HG02938 (cell line): ENCODE measurements around the gene ERCC1.
"Not testable (repeated sequence)": the region's sequence is repeated elsewhere in the genome, so short reads cannot be mapped to it uniquely, and the experiment has no call there.

ENCODE experiments used
- ATAC-seq: cut with Tn5 transposase; IDR thresholded peaks from one replicate; pipeline ENCODE4 v1.9.1; 2021; ENCODE audit warnings: mild to moderate bottlenecking, moderate library complexity; ENCODE audit not compliant: unreplicated experiment

The ERCC1 gene

GRCh38 chr19:45431008-45431407 is 7.3 kb upstream of the ERCC1 start:
- not testable (repeated sequence) for ATAC-seq

DNA sequence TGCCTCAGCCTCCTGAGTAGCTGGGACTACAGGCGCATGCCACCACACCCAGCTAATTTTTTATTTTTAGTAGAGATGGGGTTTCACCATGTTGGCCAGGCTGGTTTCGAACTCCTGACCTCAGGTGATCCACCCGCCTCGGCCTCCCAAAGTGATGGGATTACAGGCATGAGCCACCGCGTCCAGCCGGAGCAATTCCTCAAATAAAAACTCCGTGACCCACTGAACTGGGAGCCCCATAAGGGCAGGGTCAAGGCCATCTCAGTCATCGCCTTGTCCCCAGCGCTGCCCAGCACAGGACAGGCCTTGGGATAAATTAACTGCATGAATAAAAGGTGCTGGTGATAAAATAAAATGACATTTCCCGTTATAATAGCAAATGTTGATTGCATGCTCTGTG is 6.2 kb upstream of the ERCC1 start:
- ATAC-seq: not testable (repeated sequence)

- ATAC-seq: no peak
These were observed 4.9 kb upstream of the ERCC1 start for GRCh38 chr19:45428384-45429231.

GRCh38 chr19:45424191-45425058 is 708 bp upstream of the ERCC1 start:
- no peak for ATAC-seq

DNA sequence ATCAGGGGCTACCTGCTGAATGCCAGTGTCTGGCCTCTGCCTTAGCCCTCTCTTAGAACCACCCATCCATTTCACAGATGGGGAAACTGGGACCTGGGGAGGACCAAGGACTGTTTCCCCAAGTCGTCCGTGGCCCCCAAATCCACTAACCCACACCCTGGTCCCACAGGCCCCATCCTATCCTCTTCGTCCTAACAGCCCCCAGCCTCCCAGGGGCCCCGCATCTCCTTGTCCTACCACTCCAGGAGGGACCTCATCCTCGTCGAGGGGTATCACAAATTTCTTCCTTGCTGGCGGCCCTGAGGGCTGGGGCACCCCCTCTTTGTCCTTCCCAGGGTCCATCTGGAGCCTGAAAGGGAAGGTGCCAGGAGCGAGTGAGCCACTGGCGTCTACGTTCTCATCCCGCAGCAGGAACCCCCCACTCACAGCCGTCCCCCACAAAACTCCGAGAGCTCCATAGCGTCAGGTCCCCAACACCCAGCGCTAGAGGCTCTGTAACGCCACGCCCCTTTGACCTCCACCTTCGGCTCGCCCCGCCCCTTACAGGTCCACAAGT is 606 bp downstream of the ERCC1 start:
- no peak for ATAC-seq

DNA sequence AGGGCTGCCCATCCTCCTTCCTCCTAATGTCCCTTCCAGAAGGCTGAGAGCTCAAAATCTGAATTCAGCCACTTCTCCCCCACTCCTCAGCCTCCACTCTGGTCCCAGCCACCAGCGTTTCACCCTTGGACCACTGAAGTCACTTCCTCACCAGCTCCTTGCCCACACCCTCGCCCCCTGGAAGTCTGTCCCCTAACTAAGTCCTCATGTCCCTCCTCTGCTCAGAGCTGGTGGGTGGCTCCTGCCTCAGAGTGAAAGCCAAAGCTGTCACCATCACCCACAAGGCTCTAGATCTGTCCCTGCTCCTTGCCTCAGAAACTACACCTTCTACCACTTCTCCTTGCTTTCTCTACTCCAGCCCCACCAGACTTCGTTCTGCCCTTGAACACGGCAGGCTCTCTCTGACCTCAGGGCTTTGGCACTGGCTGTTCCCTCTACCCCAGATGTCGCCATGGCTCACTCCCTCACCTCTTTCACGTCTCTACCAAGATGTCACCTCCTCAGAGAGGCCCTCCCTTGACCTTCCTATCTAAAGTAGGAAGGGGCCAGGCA is 1.7 kb downstream of the ERCC1 start:
- no peak for ATAC-seq

GRCh38 chr19:45420871-45421270 is 2.8 kb downstream of the ERCC1 start:
- no peak for ATAC-seq

DNA sequence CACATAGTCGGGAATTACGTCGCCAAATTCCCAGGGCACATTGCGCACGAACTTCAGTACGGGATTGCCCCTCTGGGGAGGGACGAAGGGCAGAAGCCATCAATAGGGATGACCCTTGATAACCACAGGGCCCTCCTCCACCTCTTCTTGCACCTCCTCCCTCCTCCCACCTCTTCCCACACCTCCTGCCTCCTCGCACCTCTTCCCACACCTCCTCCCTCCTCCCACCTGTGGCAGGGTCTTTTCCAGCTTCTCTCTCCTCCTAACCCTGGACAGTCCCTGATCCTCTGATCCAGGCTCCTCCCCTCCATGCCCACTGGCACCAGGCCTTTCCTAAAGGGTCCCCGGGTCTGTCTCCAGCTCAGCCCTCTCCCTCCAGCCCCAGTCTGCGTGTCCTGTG is 3.4 kb downstream of the ERCC1 start:
- no peak for ATAC-seq

DNA sequence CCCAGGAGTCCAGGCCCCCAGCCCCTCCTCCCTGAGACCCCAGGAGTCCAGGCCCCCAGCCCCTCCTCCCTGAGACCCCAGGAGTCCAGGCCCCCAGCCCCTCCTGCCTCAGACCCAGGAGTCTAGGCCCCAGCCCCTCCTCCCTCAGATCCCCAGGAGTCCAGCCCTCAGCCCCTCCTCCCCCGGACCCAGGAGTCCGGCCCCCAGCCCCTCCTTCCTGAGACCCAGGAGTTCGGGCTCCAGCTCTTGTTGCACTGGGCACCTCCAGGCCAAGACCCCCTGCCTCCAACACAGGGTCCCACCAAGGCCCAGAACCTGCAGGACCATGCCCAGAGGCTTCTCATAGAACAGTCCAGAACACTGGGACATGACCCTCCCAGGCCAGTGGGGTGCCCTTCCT is 3.8 kb downstream of the ERCC1 start:
- ATAC-seq: no peak

- ATAC-seq: no peak
These were observed 4.3 kb downstream of the ERCC1 start for GRCh38 chr19:45419396-45419795.

GRCh38 chr19:45418802-45419201 is 4.9 kb downstream of the ERCC1 start:
- ATAC-seq: no peak

- no peak for ATAC-seq
These were observed 6.6 kb downstream of the ERCC1 start for GRCh38 chr19:45417151-45417550.

- no peak for ATAC-seq
These were observed 9.2 kb downstream of the ERCC1 start for GRCh38 chr19:45414468-45414867.

DNA sequence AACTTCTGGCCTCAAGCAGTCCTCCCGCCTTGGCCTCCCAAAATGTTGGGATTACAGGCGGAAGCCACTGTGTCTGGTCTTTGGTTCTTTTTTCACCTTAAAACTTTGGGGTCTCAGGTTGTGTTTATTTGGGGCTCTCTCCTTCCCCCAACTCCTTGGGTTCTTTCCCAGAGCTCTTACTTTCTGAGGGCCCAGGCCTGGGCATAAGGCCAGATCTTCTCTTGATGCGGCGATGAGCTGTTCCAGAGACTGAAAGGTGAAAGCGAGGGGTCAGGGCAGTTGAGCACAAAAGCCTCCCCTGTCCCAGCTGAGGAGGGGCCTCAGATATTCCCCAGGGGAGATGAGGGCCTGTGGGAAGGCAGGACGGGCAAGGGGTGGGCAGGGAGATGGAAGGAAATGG is 10.2 kb downstream of the ERCC1 start:
- ATAC-seq: no peak

GRCh38 chr19:45410330-45410729 is 13.4 kb downstream of the ERCC1 start:
- ATAC-seq: not testable (repeated sequence)

DNA sequence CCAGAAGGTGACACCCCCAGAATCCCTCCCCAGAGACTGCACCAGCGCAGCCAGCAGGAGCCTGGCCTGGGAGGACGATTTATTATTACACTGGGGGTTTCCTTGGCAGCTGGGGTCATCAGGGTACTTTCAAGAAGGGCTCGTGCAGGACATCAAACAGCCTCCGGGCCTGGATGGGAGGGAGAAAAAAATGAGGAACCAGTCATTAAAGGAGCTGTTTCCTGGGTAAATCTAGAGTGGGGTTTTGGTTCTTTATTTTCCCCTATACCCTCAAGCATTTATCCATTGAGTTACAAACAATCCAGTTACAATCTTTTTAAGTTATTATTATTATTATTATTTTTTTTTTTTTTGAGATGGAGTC is 14.2 kb downstream of the ERCC1 start:
- ATAC-seq: no peak

- no peak for ATAC-seq
These were observed 14.7 kb downstream of the ERCC1 start for GRCh38 chr19:45408830-45409556.

GRCh38 chr19:45408121-45408520 is 15.6 kb downstream of the ERCC1 start:
- ATAC-seq: no peak

- ATAC-seq: not testable (repeated sequence)
These were observed 16.1 kb downstream of the ERCC1 start for GRCh38 chr19:45407585-45407984.

- no peak for ATAC-seq
These were observed 16.7 kb downstream of the ERCC1 start for GRCh38 chr19:45407091-45407375.
